NCI-H748 (cell line): Measurements from ENCODE around the gene TLR1.
"Not testable (repeated sequence)": the region's sequence is repeated elsewhere in the genome, so short reads cannot be mapped to it uniquely, and the experiment has no call there.

Source experiments
- DNase-seq: peaks from one replicate; lab custom pipeline; 2025; ENCODE audit not compliant: unreplicated experiment; lab: John Stamatoyannopoulos, UW

The TLR1 gene

GRCh38 chr4:38807462-38807861, 2.9 kb upstream of the TLR1 start:
- DNase-seq = not testable (repeated sequence)

- not testable (repeated sequence) for DNase-seq
Observed at GRCh38 chr4:38806251-38806650, 1.7 kb upstream of the TLR1 start.

GRCh38 chr4:38805530-38806145, 1.0 kb upstream of the TLR1 start:
- no peak for DNase-seq

GRCh38 chr4:38803833-38804653, 548 bp downstream of the TLR1 start:
- no peak for DNase-seq

- DNase-seq = no peak
Observed at GRCh38 chr4:38802561-38803355, 1.8 kb downstream of the TLR1 start.

GRCh38 chr4:38800961-38801450, 3.6 kb downstream of the TLR1 start:
- DNase-seq = no peak

GRCh38 chr4:38800366-38800765, 4.2 kb downstream of the TLR1 start:
- no peak for DNase-seq

GRCh38 chr4:38795087-38795486, 9.5 kb downstream of the TLR1 start:
- no peak for DNase-seq

GRCh38 chr4:38794051-38794450, 10.5 kb downstream of the TLR1 start:
- DNase-seq = no peak

- DNase-seq = no peak
Observed at GRCh38 chr4:38791010-38791409, 13.6 kb downstream of the TLR1 start.

GRCh38 chr4:38788317-38788716, 16.3 kb downstream of the TLR1 start:
- DNase-seq = no peak

GRCh38 chr4:38787693-38788092, 16.9 kb downstream of the TLR1 start:
- no peak for DNase-seq

GRCh38 chr4:38785901-38786402, 18.6 kb downstream of the TLR1 start:
- no peak for DNase-seq

GRCh38 chr4:38785041-38785790, 19.4 kb downstream of the TLR1 start:
- no peak for DNase-seq

GRCh38 chr4:38784141-38784540, 20.4 kb downstream of the TLR1 start:
- no peak for DNase-seq

- DNase-seq = no peak
Observed at GRCh38 chr4:38783109-38783460, 21.5 kb downstream of the TLR1 start.

GRCh38 chr4:38782452-38783108, 22.0 kb downstream of the TLR1 start, which contains the start of gene TLR10:
Gene TLR10 (minus strand): TSS chr4:38782990. CDS start chr4:38775590, 7,400 bp downstream.
- DNase-seq = peak; percentile 60

- DNase-seq = no peak
Observed at GRCh38 chr4:38781854-38782261, 22.7 kb downstream of the TLR1 start.

- DNase-seq = no peak
Observed at GRCh38 chr4:38780833-38781484, 23.6 kb downstream of the TLR1 start.

GRCh38 chr4:38779790-38780189, 24.8 kb downstream of the TLR1 start:
- no peak for DNase-seq
